HepG2 (cell line): ENCODE data around the gene DDX39B. TPM values are rescaled to one million over a fixed set of nuclear protein-coding genes. Genes with fewer than 3 reads are reported as not detected.

Experiments used
- CCAR2 ChIP-seq: fragments of 200-400 bp; formaldehyde crosslinking; optimal IDR thresholded peaks from 2 replicates; pipeline ENCODE3; 2018; ENCODE audit warnings: low read depth, mild to moderate bottlenecking, low read length, moderate library complexity
- KDM1A ChIP-seq: IDR thresholded peaks from 2 replicates; pipeline ENCODE4 v1.6.1; 2016; ENCODE audit warnings: missing compliant biosample characterization
- KDM6A ChIP-seq: IDR thresholded peaks from 2 replicates; pipeline ENCODE4 v1.6.1; 2016; ENCODE audit warnings: low read depth
- PAWR ChIP-seq: sonication (generic); formaldehyde crosslinking; IDR thresholded peaks from 2 replicates; pipeline ENCODE4 v1.4.0; 2020; ENCODE audit warnings: missing genetic modification reagents, mild to moderate bottlenecking, borderline replicate concordance
- PLSCR1 ChIP-seq: sonication (generic); formaldehyde crosslinking; IDR thresholded peaks from 2 replicates; pipeline ENCODE4 v1.5.0; 2020; ENCODE audit warnings: missing genetic modification reagents, mild to moderate bottlenecking, borderline replicate concordance
- RBAK ChIP-seq: sonication (generic); formaldehyde crosslinking; IDR thresholded peaks from 2 replicates; pipeline ENCODE4 v1.5.1; 2020; ENCODE audit warnings: mild to moderate bottlenecking, missing genetic modification reagents
- TCF7 ChIP-seq: sonication (generic); IDR thresholded peaks from 2 replicates; pipeline ENCODE4 v1.6.1; 2016; ENCODE audit warnings: antibody characterized with exemption, low read depth
- TGIF2 ChIP-seq: IDR thresholded peaks from 2 replicates; pipeline ENCODE4 v1.6.1; 2016; ENCODE audit warnings: control low read depth, missing compliant biosample characterization
- YY1 ChIP-seq: IDR thresholded peaks from 2 replicates; pipeline ENCODE4 v1.6.1; 2011; ENCODE audit warnings: low read length, low read depth, moderate library complexity, mild to moderate bottlenecking; ENCODE audit not compliant: insufficient read depth, insufficient replicate concordance
- ZBTB3 ChIP-seq: sonication (generic); formaldehyde crosslinking; IDR thresholded peaks from 2 replicates; pipeline ENCODE4 v1.4.0; 2020; ENCODE audit warnings: low read depth, mild to moderate bottlenecking, moderate library complexity, missing genetic modification reagents, borderline replicate concordance
- ZBTB8A ChIP-seq: sonication (generic); formaldehyde crosslinking; IDR thresholded peaks from 2 replicates; pipeline ENCODE4 v1.4.0; 2020; ENCODE audit warnings: mild to moderate bottlenecking, low read depth, missing genetic modification reagents, borderline replicate concordance
- ZNF138 ChIP-seq: sonication (generic); formaldehyde crosslinking; IDR thresholded peaks from 2 replicates; pipeline ENCODE4 v1.5.0; 2020; ENCODE audit warnings: mild to moderate bottlenecking, low read depth, missing genetic modification reagents
- ZNF224 ChIP-seq: sonication (generic); formaldehyde crosslinking; IDR thresholded peaks from 2 replicates; pipeline ENCODE4 v1.5.0; 2020; ENCODE audit warnings: mild to moderate bottlenecking, missing genetic modification reagents
- polyA plus RNA-seq, 8 experiments: library from polyadenylated mRNA; depleted of rRNA in 3 of 8; stranded (reverse) in 7 of 8; unstranded in 1 of 8; fragments of >200 nt; fragmentation: Illumina TruSeq in 4 of 8; extraction: Trizol in 4 of 8; gene quantifications; 2 replicates each; pipeline versions ENCODE4 v1.2.1 to v1.2.3, GENCODE V29; 2011 to 2016; ENCODE audit warnings: low read depth in 4 of 8, missing spikeins in 1 of 8, mixed read lengths in 1 of 8; ENCODE audit not compliant: insufficient read depth in 1 of 8
- total RNA-seq, 5 experiments: library from RNA; depleted of rRNA; stranded (reverse); fragments of >200 nt; fragmentation: Illumina TruSeq; extraction: Trizol; gene quantifications; 2 replicates each; pipeline ENCODE4 v1.2.3, GENCODE V29; 2016; ENCODE audit warnings: low read depth in 1 of 5
- TF ChIP-seq, protein P1 (sequence below): sonication (generic); formaldehyde crosslinking; IDR thresholded peaks from 2 replicates; pipeline ENCODE4 v1.5.1; 2020; ENCODE audit warnings: mild to moderate bottlenecking, missing genetic modification reagents
- TF ChIP-seq, protein P2 (sequence below): IDR thresholded peaks from 2 replicates; pipeline ENCODE4 v1.6.1; 2012; ENCODE audit warnings: low read length, improper control_type of control experiment
- TF ChIP-seq, protein P3 (sequence below), 2 experiments: sonication (generic) in 1 of 2; formaldehyde crosslinking in 1 of 2; IDR thresholded peaks; 2 replicates each; pipeline versions ENCODE4 v1.4.0 to v1.6.1; 2016 to 2020; ENCODE audit warnings: borderline replicate concordance in 1 of 2, low read depth in 1 of 2, mild to moderate bottlenecking in 1 of 2, missing genetic modification reagents in 1 of 2

Gene DDX39B
- total and polyA plus RNA-seq, 2 of the 13 experiments (the other 11 are each of a cell fraction or from before 2014, with no cell fraction given) = 570 to 678 TPM

DNA sequence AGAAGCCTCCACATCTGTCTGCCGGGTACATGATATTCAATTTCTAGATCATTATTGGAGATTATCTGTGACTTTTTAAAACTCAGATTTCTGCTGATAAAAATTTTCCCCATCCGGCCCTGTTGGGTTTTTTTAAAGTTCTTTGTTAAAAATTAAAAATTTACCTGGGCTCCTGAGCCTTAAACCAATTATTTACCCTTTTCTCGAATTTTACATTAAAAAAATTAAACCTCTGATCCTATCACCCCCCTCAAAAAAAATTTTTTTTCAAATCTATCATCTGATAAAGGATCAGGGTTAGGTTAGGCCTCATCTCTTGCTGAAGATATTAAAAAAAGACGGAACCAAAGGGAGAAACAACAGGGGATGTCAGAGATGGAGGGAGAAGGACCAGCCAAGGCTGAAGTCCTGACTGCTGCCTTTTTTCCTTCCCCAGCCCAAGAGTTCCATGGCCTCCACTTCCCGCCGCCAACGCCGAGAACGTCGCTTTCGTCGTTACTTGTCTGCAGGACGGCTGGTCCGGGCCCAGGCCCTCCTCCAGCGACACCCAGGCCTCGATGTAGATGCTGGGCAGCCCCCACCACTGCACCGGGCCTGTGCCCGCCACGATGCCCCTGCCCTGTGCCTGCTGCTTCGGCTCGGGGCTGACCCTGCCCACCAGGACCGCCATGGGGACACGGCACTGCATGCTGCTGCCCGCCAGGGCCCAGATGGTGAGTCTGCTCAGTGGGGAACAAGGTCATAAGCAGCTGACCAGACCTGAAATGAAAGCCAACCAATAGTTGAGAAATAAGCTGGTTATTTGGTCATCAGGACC lies 6.1 kb upstream of the DDX39B start (continued):
- TF ChIP-seq PLSCR1 (CRISPR knock-in tag) (no peak), YY1 (no peak), ZBTB3 (CRISPR knock-in tag) (no peak), ZBTB8A (CRISPR knock-in tag) (no peak), KDM6A (no peak), ZNF138 (CRISPR knock-in tag) (no peak), TGIF2 (no peak), PAWR (CRISPR knock-in tag) (no peak), CCAR2 (no peak), KDM1A (CRISPR knock-in tag) (no peak), RBAK (CRISPR knock-in tag) (no peak), TCF7 (no peak), ZNF224 (CRISPR knock-in tag) (no peak)
- TF ChIP-seq, protein P1, sequence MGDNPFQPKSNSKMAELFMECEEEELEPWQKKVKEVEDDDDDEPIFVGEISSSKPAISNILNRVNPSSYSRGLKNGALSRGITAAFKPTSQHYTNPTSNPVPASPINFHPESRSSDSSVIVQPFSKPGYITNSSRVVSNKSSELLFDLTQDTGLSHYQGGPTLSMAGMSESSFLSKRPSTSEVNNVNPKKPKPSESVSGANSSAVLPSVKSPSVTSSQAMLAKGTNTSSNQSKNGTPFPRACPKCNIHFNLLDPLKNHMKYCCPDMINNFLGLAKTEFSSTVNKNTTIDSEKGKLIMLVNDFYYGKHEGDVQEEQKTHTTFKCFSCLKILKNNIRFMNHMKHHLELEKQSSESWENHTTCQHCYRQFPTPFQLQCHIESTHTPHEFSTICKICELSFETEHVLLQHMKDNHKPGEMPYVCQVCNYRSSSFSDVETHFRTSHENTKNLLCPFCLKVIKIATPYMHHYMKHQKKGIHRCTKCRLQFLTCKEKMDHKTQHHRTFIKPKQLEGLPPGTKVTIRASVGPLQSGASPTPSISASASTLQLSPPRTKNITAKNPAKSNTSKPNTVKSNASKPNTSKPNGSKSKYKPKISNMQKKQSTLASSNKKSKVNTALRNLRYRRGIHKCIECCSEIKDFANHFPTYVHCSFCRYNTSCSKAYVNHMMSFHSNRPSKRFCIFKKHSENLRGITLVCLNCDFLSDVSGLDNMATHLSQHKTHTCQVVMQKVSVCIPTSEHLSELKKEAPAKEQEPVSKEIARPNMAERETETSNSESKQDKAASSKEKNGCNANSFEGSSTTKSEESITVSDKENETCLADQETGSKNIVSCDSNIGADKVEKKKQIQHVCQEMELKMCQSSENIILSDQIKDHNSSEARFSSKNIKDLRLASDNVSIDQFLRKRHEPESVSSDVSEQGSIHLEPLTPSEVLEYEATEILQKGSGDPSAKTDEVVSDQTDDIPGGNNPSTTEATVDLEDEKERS (CRISPR knock-in tag) = no peak
- TF ChIP-seq, protein P2, sequence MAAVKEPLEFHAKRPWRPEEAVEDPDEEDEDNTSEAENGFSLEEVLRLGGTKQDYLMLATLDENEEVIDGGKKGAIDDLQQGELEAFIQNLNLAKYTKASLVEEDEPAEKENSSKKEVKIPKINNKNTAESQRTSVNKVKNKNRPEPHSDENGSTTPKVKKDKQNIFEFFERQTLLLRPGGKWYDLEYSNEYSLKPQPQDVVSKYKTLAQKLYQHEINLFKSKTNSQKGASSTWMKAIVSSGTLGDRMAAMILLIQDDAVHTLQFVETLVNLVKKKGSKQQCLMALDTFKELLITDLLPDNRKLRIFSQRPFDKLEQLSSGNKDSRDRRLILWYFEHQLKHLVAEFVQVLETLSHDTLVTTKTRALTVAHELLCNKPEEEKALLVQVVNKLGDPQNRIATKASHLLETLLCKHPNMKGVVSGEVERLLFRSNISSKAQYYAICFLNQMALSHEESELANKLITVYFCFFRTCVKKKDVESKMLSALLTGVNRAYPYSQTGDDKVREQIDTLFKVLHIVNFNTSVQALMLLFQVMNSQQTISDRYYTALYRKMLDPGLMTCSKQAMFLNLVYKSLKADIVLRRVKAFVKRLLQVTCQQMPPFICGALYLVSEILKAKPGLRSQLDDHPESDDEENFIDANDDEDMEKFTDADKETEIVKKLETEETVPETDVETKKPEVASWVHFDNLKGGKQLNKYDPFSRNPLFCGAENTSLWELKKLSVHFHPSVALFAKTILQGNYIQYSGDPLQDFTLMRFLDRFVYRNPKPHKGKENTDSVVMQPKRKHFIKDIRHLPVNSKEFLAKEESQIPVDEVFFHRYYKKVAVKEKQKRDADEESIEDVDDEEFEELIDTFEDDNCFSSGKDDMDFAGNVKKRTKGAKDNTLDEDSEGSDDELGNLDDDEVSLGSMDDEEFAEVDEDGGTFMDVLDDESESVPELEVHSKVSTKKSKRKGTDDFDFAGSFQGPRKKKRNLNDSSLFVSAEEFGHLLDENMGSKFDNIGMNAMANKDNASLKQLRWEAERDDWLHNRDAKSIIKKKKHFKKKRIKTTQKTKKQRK = no peak
- TF ChIP-seq, protein P3, sequence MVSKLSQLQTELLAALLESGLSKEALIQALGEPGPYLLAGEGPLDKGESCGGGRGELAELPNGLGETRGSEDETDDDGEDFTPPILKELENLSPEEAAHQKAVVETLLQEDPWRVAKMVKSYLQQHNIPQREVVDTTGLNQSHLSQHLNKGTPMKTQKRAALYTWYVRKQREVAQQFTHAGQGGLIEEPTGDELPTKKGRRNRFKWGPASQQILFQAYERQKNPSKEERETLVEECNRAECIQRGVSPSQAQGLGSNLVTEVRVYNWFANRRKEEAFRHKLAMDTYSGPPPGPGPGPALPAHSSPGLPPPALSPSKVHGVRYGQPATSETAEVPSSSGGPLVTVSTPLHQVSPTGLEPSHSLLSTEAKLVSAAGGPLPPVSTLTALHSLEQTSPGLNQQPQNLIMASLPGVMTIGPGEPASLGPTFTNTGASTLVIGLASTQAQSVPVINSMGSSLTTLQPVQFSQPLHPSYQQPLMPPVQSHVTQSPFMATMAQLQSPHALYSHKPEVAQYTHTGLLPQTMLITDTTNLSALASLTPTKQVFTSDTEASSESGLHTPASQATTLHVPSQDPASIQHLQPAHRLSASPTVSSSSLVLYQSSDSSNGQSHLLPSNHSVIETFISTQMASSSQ (IDR thresholded peaks at IDR 0.05; ENCODE audit: low read depth) = 0 out of 2 replicates have a peak, but pooled peaks have one; percentile 4
- TF ChIP-seq, protein P3 (CRISPR knock-in tag; IDR thresholded peaks at IDR 0.05; ENCODE audit: borderline replicate concordance) = no peak
